HepG2 (cell line): ENCODE measurements around the gene EEPD1. TPM values are rescaled to one million over a fixed set of nuclear protein-coding genes. Genes with fewer than 3 reads are reported as not detected.
A peak's percentile ranks its signal among the peaks of the same experiment; 100 is the strongest.

ENCODE experiments used
- AHDC1 ChIP-seq: sonication (generic); formaldehyde crosslinking; IDR thresholded peaks from 2 replicates; pipeline ENCODE4 v1.5.1; 2020; ENCODE audit warnings: mild to moderate bottlenecking, missing genetic modification reagents, borderline replicate concordance
- ARID3A ChIP-seq: IDR thresholded peaks from 2 replicates; pipeline ENCODE4 v1.6.1; 2012; ENCODE audit warnings: low read depth, low read length, improper control_type of control experiment
- ATF3 ChIP-seq: sonication (generic); formaldehyde crosslinking; IDR thresholded peaks from 2 replicates; pipeline ENCODE4 v1.4.0; 2020; ENCODE audit warnings: missing genetic modification reagents
- BCL6 ChIP-seq: IDR thresholded peaks from 2 replicates; pipeline ENCODE4 v1.6.1; 2016; ENCODE audit warnings: missing genetic modification reagents, missing compliant biosample characterization
- DPF2 ChIP-seq: sonication (generic); formaldehyde crosslinking; IDR thresholded peaks from 2 replicates; pipeline ENCODE4 v1.4.0; 2020; ENCODE audit warnings: mild to moderate bottlenecking, low read depth, missing genetic modification reagents, borderline replicate concordance
- ERF ChIP-seq: IDR thresholded peaks from 2 replicates; pipeline ENCODE4 v1.6.1; 2018; ENCODE audit warnings: missing biosample characterization, missing genetic modification reagents
- FOSL2 ChIP-seq: sonication (generic); formaldehyde crosslinking; IDR thresholded peaks from 2 replicates; pipeline ENCODE4 v1.4.0; 2020; ENCODE audit warnings: missing genetic modification reagents
- GATAD2A ChIP-seq: IDR thresholded peaks from 2 replicates; pipeline ENCODE4 v1.6.1; 2016
- HDAC1 ChIP-seq: sonication (generic); formaldehyde crosslinking; IDR thresholded peaks from 2 replicates; pipeline ENCODE4 v1.5.1; 2020; ENCODE audit warnings: mild to moderate bottlenecking, missing genetic modification reagents
- HMG20A ChIP-seq: IDR thresholded peaks from 2 replicates; pipeline ENCODE4 v1.6.1; 2016; ENCODE audit warnings: borderline replicate concordance
- LCORL ChIP-seq, 2 experiments: fragments of 450-650 bp in 1 of 2; sonication (generic) in 1 of 2; formaldehyde crosslinking in 1 of 2; IDR thresholded peaks; 2 replicates each; pipeline versions ENCODE4 v1.5.0 to v1.6.1; 2017 to 2020; ENCODE audit warnings: antibody characterized with exemption in 1 of 2, missing genetic modification reagents in 1 of 2
- MXI1 ChIP-seq: IDR thresholded peaks from 3 replicates; pipeline ENCODE4 v1.6.1; 2012; ENCODE audit warnings: low read depth, low read length, inconsistent platforms, borderline replicate concordance
- NR1H2 ChIP-seq: sonication (generic); formaldehyde crosslinking; IDR thresholded peaks from 2 replicates; pipeline ENCODE4 v1.8.1; 2022; ENCODE audit warnings: low read depth, missing genetic modification reagents, borderline replicate concordance
- RARA ChIP-seq: IDR thresholded peaks from 2 replicates; pipeline ENCODE4 v1.6.1; 2016; ENCODE audit warnings: missing genetic modification reagents, missing compliant biosample characterization
- RXRB ChIP-seq: IDR thresholded peaks from 2 replicates; pipeline ENCODE4 v1.6.1; 2016; ENCODE audit warnings: borderline replicate concordance, missing genetic modification reagents, missing compliant biosample characterization
- SALL1 ChIP-seq: sonication (generic); formaldehyde crosslinking; IDR thresholded peaks from 2 replicates; pipeline ENCODE4 v1.8.0; 2022; ENCODE audit warnings: mild to moderate bottlenecking, missing genetic modification reagents
- XRCC5 ChIP-seq: fragments of 200-400 bp; formaldehyde crosslinking; optimal IDR thresholded peaks from 2 replicates; pipeline ENCODE3; 2017; ENCODE audit warnings: mild to moderate bottlenecking, low read length
- ZBTB26 ChIP-seq: IDR thresholded peaks from 2 replicates; pipeline ENCODE4 v1.6.1; 2016; ENCODE audit warnings: missing compliant biosample characterization, missing genetic modification reagents, borderline replicate concordance
- ZNF468 ChIP-seq: sonication (generic); formaldehyde crosslinking; IDR thresholded peaks from 2 replicates; pipeline ENCODE4 v1.8.0; 2022; ENCODE audit warnings: mild to moderate bottlenecking, moderate library complexity, missing genetic modification reagents
- polyA plus RNA-seq, 8 experiments: library from polyadenylated mRNA; depleted of rRNA in 3 of 8; stranded (reverse) in 7 of 8; unstranded in 1 of 8; fragments of >200 nt; fragmentation: Illumina TruSeq in 4 of 8; extraction: Trizol in 4 of 8; gene quantifications; 2 replicates each; pipeline versions ENCODE4 v1.2.1 to v1.2.3, GENCODE V29; 2011 to 2016; ENCODE audit warnings: low read depth in 4 of 8, missing spikeins in 1 of 8, mixed read lengths in 1 of 8; ENCODE audit not compliant: insufficient read depth in 1 of 8
- total RNA-seq, 5 experiments: library from RNA; depleted of rRNA; stranded (reverse); fragments of >200 nt; fragmentation: Illumina TruSeq; extraction: Trizol; gene quantifications; 2 replicates each; pipeline ENCODE4 v1.2.3, GENCODE V29; 2016; ENCODE audit warnings: low read depth in 1 of 5

The EEPD1 gene
- total and polyA plus RNA-seq, 2 of the 13 experiments (the other 11 are each of a cell fraction or from before 2014, with no cell fraction given) = 10.1 to 16.4 TPM

GRCh38 chr7:36115448-36116321 lies 37.4 kb upstream of the EEPD1 start (continued):
- TF ChIP-seq ATF3 (CRISPR knock-in tag) (peak; percentile 48; the same call in 1 of the 2 replicates), AHDC1 (CRISPR knock-in tag) (0 out of 2 replicates have a peak, but pooled peaks have one; percentile 37), FOSL2 (peak; percentile 94), ZBTB26 (no peak), SALL1 (CRISPR knock-in tag) (peak; percentile 20; the same call in 1 of the 2 replicates), BCL6 (no peak), HDAC1 (CRISPR knock-in tag) (0 out of 2 replicates have a peak, but pooled peaks have one; percentile 25), DPF2 (no peak), RXRB (CRISPR knock-in tag) (peak; percentile 29; the same call in 1 of the 2 replicates), ARID3A (peak; percentile 20; the same call in 1 of the 2 replicates), ERF (CRISPR knock-in tag) (peak; percentile 20; the same call in 1 of the 2 replicates), RARA (CRISPR knock-in tag) (peak; percentile 7; the same call in 1 of the 2 replicates), ZNF468 (CRISPR knock-in tag) (no peak), MXI1 (0 out of 3 replicates have a peak, but pooled peaks have one; percentile 28), GATAD2A (peak; percentile 50), NR1H2 (CRISPR knock-in tag) (no peak), XRCC5 (peak; percentile 21), HMG20A (CRISPR knock-in tag) (peak; percentile 32; the same call in 1 of the 2 replicates), LCORL (IDR thresholded peaks at IDR 0.05) (no peak), LCORL (CRISPR knock-in tag; IDR thresholded peaks at IDR 0.05) (0 out of 2 replicates have a peak, but pooled peaks have one; percentile 36)
